H1 (cell line): ENCODE data around the gene HPGDS.
"Not testable (repeated sequence)": the region's sequence is repeated elsewhere in the genome, so short reads cannot be mapped to it uniquely, and the experiment has no call there.

Source experiments
- EGR1 ChIP-seq: IDR thresholded peaks from 2 replicates; pipeline ENCODE4 v1.6.1; 2011; ENCODE audit warnings: low read depth, low read length, borderline replicate concordance
- EZH2 ChIP-seq: fragments of 200-600 bp; sonication (generic); IDR thresholded peaks from 2 replicates; pipeline ENCODE4 v1.7.1; 2012; ENCODE audit warnings: low read depth, mild to moderate bottlenecking, moderate library complexity, low read length, inconsistent platforms; ENCODE audit not compliant: severe bottlenecking
- GABPA ChIP-seq: IDR thresholded peaks from 2 replicates; pipeline ENCODE4 v1.6.1; 2011; ENCODE audit warnings: mild to moderate bottlenecking, low read length, moderate library complexity, borderline replicate concordance; ENCODE audit not compliant: insufficient read depth
- JUN ChIP-seq: IDR thresholded peaks from 2 replicates; pipeline ENCODE4 v1.6.1; 2011; ENCODE audit warnings: low read depth, mild to moderate bottlenecking, improper control_type of control experiment, low read length
- POLR2A ChIP-seq, 2 experiments: IDR thresholded peaks; 1 replicate in 1 of 2; 2 replicates in 1 of 2; pipeline ENCODE4 v1.6.1; 2011; ENCODE audit warnings: low read depth in 2 of 2, low read length in 2 of 2, mild to moderate bottlenecking in 2 of 2; ENCODE audit errors: control extremely low read depth in 1 of 2
- POLR2AphosphoS5 ChIP-seq: IDR thresholded peaks from 2 replicates; pipeline ENCODE4 v1.6.1; 2011; ENCODE audit warnings: low read depth, low read length
- POU5F1 ChIP-seq: IDR thresholded peaks from 2 replicates; pipeline ENCODE4 v1.6.1; 2011; ENCODE audit warnings: low read depth, mild to moderate bottlenecking, low read length, moderate library complexity
- RAD21 ChIP-seq, 2 experiments: IDR thresholded peaks in 1 of 2; conservative IDR thresholded peaks in 1 of 2; 2 replicates each; pipeline ENCODE4 v1.6.1; 2011; ENCODE audit warnings: low read depth in 2 of 2, low read length in 2 of 2, improper control_type of control experiment in 1 of 2, inconsistent platforms in 1 of 2, mild to moderate bottlenecking in 1 of 2, moderate library complexity in 1 of 2
- SP1 ChIP-seq: IDR thresholded peaks from 2 replicates; pipeline ENCODE4 v1.6.1; 2011; ENCODE audit warnings: low read depth, low read length
- TF ChIP-seq, protein P1 (sequence below), 3 experiments: IDR thresholded peaks; 1 replicate in 2 of 3; 2 replicates in 1 of 3; pipeline versions ENCODE4 v1.5.1 to v1.6.1; 2011; ENCODE audit warnings: low read length in 3 of 3, mild to moderate bottlenecking in 3 of 3, inconsistent platforms in 2 of 3, low read depth in 1 of 3, moderate library complexity in 1 of 3; ENCODE audit not compliant: insufficient read depth in 1 of 3; ENCODE audit errors: control extremely low read depth in 1 of 3

DNA sequence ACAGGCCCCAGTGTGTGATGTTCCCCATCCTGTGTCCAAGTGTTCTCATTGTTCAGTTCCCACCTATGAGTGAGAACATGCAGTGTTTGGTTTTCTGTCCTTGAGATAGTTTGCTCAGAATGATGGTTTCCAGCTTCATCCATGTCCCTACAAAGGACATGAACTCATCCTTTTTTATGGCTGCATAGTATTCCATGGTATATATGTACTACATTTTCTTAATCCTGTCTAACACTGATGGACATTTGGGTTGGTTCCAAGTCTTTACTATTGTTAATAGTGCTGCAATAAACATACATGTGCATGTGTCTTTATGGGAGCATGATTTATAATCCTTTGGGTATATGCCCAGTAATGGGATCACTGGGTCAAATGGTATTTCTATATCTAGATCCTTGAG lies 22.7 kb downstream of the HPGDS start:
- TF ChIP-seq, protein P1, sequence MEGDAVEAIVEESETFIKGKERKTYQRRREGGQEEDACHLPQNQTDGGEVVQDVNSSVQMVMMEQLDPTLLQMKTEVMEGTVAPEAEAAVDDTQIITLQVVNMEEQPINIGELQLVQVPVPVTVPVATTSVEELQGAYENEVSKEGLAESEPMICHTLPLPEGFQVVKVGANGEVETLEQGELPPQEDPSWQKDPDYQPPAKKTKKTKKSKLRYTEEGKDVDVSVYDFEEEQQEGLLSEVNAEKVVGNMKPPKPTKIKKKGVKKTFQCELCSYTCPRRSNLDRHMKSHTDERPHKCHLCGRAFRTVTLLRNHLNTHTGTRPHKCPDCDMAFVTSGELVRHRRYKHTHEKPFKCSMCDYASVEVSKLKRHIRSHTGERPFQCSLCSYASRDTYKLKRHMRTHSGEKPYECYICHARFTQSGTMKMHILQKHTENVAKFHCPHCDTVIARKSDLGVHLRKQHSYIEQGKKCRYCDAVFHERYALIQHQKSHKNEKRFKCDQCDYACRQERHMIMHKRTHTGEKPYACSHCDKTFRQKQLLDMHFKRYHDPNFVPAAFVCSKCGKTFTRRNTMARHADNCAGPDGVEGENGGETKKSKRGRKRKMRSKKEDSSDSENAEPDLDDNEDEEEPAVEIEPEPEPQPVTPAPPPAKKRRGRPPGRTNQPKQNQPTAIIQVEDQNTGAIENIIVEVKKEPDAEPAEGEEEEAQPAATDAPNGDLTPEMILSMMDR (IDR thresholded peaks at IDR 0.05; ENCODE audit: control extremely low read depth in 1 of 3, insufficient read depth in 1 of 3, low read depth in 1 of 3, low read length in 3 of 3) = not testable (repeated sequence)
- not testable (repeated sequence) for TF ChIP-seq POLR2AphosphoS5; POLR2A (IDR thresholded peaks at IDR 0.05; ENCODE audit: control extremely low read depth in 1 of 2, low read depth in 2 of 2, low read length in 2 of 2); EZH2; RAD21 (IDR thresholded peaks at IDR 0.05 in 1 of 2, conservative IDR thresholded peaks at IDR 0.05 in 1 of 2; ENCODE audit: low read depth in 2 of 2, low read length in 2 of 2); POU5F1; GABPA; JUN; EGR1; SP1
